HEK293 (cell line): ENCODE measurements around the gene PIPOX.

Source experiments
- ZNF335 ChIP-seq: fragments of 450-650 bp; formaldehyde crosslinking; conservative IDR thresholded peaks from 2 replicates; pipeline ENCODE4 v1.5.1; 2016; ENCODE audit warnings: missing biosample characterization, missing genetic modification characterization
- ZNF549 ChIP-seq: fragments of 450-650 bp; IDR thresholded peaks from 2 replicates; pipeline ENCODE4 v1.5.1; 2018; ENCODE audit warnings: missing biosample characterization, missing genetic modification characterization, mild to moderate bottlenecking, inconsistent platforms, moderate library complexity
- ZNF626 ChIP-seq: fragments of 450-650 bp; sonication (Bioruptor Pico); formaldehyde crosslinking; IDR thresholded peaks from 2 replicates; pipeline ENCODE4 v1.5.1; 2018; ENCODE audit warnings: missing biosample characterization, missing genetic modification characterization, inconsistent platforms
- TF ChIP-seq, protein P1 (sequence below): fragments of 450-650 bp; formaldehyde crosslinking; IDR thresholded peaks from 2 replicates; pipeline ENCODE4 v1.5.1; 2016; ENCODE audit warnings: missing biosample characterization, missing genetic modification characterization

DNA sequence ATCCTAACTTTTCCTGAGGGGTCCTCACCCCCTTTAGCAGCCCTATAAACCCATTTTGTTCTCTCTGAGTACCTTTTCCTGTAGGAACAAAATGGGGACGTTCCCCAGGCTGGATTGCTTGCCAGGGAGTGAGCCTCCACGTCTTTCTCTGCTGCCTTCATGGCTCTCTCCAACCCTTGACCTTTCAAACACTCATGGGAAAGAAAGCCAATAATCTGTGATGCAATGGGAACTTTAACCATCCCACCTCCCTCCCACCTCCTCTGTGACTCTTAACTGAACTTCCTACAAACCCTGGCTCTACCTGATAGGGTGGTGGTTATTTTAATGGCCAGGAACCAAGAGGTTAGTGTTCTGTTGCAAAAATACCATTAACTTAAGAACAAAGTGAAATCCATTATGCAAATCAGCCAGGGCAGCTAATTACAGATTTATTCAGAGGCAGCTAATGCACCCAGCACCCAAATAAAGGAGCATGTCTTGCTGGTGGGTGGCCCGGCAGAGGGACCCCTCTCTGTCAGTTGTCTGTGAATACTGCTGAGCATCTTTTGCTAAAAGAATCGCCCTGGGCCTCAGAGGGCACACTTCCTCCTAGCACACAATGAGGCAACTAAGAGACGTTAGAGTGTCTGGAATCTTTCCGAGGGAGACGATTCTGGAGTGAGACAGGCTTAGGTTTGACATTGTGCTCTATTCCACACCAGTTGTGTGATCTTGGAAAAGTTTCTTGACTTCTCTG, 3.0 kb downstream of the PIPOX start:
- TF ChIP-seq ZNF626 (tag by site-specific recombination) = no peak
- no peak for TF ChIP-seq ZNF335
- TF ChIP-seq, protein P1, sequence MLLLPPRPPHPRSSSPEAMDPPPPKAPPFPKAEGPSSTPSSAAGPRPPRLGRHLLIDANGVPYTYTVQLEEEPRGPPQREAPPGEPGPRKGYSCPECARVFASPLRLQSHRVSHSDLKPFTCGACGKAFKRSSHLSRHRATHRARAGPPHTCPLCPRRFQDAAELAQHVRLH (tag by site-specific recombination) = no peak
- no peak for TF ChIP-seq ZNF549 (tag by site-specific recombination)
